ENCODE data around the gene ZNF3.

The ZNF3 gene

GRCh38 chr7:100053215-100053614 is 28.3 kb downstream of the ZNF3 start:
- no peak for DNase-seq (ENCODE audit: low read depth in 2 of 2)

- DNase-seq (ENCODE audit: low read depth in 2 of 2): no peak
Observed at GRCh38 chr7:100051611-100052010, 29.9 kb downstream of the ZNF3 start.

DNA sequence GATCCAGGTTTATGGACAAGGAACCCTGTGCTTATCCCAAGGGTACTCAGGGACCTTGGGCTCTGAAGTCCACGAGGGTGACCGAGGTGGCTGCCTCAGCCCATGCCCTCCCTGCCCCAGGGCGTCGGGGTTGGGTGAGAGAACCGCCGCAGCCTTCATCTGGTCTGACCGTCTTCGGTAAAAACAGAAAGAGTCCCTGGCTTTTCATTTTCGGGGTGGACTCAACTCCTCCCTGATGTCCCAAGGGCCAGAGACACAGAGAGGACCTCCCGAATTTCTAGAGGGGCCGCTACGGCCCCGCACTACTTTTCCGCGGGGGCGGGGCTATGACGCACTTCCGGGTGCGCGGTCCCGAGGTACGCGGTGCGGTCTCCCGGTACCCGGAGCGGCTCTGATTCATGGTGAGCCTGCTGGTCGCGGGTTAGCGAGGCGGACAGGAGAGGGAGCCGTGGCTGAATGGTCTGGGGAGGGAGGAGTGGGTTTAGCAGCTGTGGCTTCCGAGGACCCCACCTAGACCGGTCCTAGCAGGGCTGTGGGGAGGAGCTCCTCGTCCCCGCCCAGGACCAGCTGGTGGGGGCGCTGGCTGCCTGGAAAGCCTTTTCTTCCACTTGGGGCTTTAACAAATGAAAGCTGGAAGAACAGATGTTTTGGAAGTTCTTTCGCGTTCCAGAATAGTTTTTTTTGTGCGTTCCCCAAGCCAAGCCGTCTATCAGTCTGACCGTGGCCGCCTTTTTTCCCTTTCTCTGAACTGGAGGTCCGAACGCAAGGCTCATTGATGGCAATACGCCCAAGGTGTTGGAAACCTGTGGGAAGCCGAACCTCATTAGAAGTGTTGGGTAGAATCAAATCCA is 31.9 kb downstream of the ZNF3 start, which contains the start of gene ZSCAN21:
ZSCAN21 (plus strand) TSS at position 334 of the 851 bp plus-strand sequence. CDS start 7,233 bp downstream, outside the sequence.
- DNase-seq (ENCODE audit: low read depth in 2 of 2): peak; percentile 65 to 78

DNA sequence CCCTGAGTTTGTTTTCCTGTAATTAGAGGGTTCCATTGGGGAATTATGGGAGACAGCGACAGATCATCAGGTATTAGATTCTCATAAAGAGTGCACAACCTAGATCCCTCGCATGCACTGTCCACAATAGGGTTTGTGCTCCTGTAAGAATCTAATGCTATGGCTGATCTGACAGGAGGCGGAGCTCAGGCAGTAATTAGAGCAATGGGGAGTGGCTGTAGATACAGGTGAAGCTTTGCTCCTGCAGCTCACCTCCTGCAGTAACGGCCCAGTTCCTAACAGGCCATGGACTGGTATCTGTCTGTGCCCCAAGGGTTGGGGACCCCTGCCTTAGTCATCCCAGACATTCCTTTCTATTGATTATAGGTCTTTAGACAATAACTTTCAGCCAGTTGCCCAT is 32.8 kb downstream of the ZNF3 start:
- no peak for DNase-seq (ENCODE audit: low read depth in 2 of 2)

DNA sequence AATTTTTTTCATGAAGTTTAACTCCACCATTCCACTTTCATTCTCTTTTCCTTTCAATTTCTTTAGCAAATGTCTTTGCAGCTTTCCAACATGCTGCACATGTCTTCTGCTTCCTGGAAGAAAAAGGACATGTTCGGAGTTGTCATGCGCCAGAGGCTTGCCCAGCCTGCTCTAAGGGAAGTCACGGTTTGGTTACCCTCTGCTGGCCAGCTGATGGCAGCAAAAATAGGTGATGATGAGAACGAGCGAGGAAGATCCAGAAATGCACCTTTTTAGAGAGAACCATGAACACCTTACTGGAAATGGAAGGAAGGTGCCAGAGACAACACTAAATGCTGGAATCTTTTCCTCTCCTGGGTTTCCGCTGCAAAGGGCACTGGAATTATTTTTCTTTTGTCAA is 36.8 kb downstream of the ZNF3 start:
- no peak for DNase-seq (ENCODE audit: low read depth in 2 of 2)

- no peak for DNase-seq (ENCODE audit: low read depth in 2 of 2)
Observed at GRCh38 chr7:100040575-100040974, 40.9 kb downstream of the ZNF3 start.

DNA sequence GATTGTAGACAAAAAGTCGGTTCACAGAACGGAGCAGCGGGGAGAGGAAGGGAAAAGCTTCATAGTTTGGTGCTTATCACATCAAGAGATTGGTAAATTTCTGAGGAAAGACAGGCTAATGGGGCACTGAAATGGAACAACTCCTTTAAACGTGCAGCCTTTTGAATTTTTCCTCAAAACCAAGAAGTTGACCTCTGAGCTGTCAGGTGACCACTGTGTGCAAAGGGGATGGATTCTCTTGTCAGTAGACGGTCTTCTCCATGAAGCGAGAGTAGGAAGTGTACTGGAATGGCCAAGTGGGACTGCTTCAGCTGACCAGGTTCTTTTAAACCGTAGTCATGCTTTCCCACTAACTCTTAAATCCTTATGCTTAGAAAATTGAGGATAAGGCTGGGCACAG is 43.2 kb downstream of the ZNF3 start:
- no peak for DNase-seq (ENCODE audit: low read depth in 2 of 2)

DNA sequence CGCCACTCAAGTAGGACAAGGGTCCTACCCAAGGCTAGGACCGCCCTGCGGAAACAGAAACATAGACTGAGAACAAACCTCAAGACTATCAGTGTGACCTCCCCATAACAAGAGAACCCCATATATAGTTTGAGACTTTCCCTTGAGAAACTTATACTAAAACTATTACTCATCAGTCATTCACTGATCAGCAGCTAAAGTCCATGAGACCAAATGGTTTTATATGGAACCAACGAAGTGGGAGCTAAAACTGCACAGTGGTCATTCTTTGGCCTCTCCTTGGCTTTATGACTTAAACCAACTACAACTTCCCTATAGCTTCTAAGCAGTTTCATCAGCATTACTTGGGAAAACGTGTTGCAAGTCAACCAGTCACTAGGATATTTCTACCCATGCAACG is 45.6 kb downstream of the ZNF3 start:
- DNase-seq (ENCODE audit: low read depth in 2 of 2): no peak

- DNase-seq (ENCODE audit: low read depth in 2 of 2): no peak
Observed at GRCh38 chr7:100034871-100035510, 46.5 kb downstream of the ZNF3 start.

DNA sequence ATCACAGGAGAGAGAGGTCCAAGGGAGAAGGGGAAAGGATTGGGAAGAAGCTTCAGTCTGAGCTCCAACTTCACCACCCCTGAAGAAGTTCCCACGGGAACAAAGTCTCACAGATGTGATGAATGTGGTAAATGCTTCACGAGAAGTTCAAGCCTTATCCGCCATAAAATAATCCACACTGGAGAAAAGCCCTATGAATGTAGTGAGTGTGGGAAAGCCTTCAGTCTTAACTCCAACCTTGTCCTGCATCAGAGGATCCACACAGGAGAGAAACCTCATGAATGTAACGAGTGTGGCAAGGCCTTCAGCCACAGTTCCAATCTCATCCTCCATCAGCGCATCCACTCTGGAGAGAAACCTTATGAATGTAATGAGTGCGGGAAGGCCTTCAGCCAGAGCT is 48.0 kb downstream of the ZNF3 start:
- no peak for DNase-seq (ENCODE audit: low read depth in 2 of 2)

- DNase-seq (ENCODE audit: low read depth in 2 of 2): no peak
Observed at GRCh38 chr7:100029596-100029995, 51.9 kb downstream of the ZNF3 start.

DNA sequence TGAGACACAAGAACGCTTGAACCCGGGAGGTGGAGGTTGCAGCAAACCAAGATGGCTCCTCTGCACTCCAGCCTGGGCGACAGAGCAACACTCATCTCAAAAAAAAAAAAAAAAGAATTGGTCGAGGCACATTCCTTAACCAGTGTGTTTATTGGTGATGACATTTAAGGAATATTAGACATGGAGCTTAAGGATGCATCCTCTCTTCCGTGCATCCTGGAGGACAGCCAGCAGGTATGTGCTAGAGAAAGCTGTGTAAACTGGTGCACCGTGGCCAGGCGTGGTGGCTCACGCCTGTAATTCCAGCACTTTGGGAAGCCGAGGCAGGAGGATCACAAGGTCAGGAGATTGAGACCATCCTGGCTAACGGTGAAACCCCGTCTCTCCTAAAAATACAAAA is 54.3 kb downstream of the ZNF3 start:
- DNase-seq (ENCODE audit: low read depth in 2 of 2): no peak

DNA sequence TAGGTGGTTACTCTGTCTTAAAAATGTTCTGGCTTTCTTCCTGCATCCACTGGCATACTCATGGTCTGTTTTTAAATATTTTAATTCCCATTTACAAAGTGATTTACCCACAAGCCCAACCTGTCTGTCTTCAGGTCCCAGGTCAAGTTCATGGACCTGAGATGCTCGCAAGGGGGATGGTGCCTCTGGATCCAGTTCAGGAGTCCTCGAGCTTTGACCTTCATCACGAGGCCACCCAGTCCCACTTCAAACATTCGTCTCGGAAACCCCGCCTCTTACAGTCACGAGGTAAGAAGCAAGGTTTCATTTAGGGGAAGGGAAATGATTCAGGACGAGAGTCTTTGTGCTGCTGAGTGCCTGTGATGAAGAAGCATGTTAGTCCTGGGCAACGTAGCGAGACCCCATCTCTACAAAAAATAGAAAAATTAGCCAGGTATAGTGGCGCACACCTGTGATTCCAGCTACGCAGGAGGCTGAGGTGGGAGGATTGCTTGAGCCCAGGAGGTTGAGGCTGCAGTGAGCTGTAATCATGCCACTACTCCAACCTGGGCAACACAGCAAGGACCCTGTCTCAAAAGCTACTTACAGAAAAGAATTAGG is 57.4 kb downstream of the ZNF3 start:
- no peak for DNase-seq (ENCODE audit: low read depth in 2 of 2)

- no peak for DNase-seq (ENCODE audit: low read depth in 2 of 2)
Observed at GRCh38 chr7:100023526-100023925, 58.0 kb downstream of the ZNF3 start.

GRCh38 chr7:100022621-100023020 is 58.9 kb downstream of the ZNF3 start:
- no peak for DNase-seq (ENCODE audit: low read depth in 2 of 2)

- no peak for DNase-seq (ENCODE audit: low read depth in 2 of 2)
Observed at GRCh38 chr7:100021297-100021696, 60.2 kb downstream of the ZNF3 start.

All from stimulated activated CD8-positive, alpha-beta memory T cell treated with anti-CD3 and anti-CD28 coated beads, Interleukin-15, amount 100 ng/mL, for 48 hours (primary cell).